HG03103 (cell line): ENCODE results near the gene RBM26.

Experiments
- ATAC-seq: cut with Tn5 transposase; IDR thresholded peaks from one replicate; pipeline ENCODE4 v1.9.1; 2021; ENCODE audit warnings: low read depth; ENCODE audit not compliant: unreplicated experiment

The RBM26 gene

GRCh38 chr13:79405831-79406596 lies at the start of gene RBM26:
Gene RBM26 (minus strand): TSS chr13:79406255. CDS start chr13:79405774, 481 bp downstream.
- ATAC-seq, result peak; percentile 69

GRCh38 chr13:79455331-79455730 lies 49.3 kb upstream of the RBM26 start:
- ATAC-seq, result no peak

GRCh38 chr13:79452239-79452913 lies 46.3 kb upstream of the RBM26 start:
- ATAC-seq, result no peak

GRCh38 chr13:79451500-79451962 lies 45.5 kb upstream of the RBM26 start:
- peak; percentile 99 for ATAC-seq

- no peak for ATAC-seq
Observed at GRCh38 chr13:79450110-79450509, 44.1 kb upstream of the RBM26 start.

- ATAC-seq, result peak; percentile 34
Observed at GRCh38 chr13:79448413-79448812, 42.4 kb upstream of the RBM26 start.

- no peak for ATAC-seq
Observed at GRCh38 chr13:79447741-79448140, 41.7 kb upstream of the RBM26 start.

- ATAC-seq, result no peak
Observed at GRCh38 chr13:79447141-79447540, 41.1 kb upstream of the RBM26 start.

- no peak for ATAC-seq
Observed at GRCh38 chr13:79445968-79446645, 40.1 kb upstream of the RBM26 start.

GRCh38 chr13:79442706-79443105 lies 36.7 kb upstream of the RBM26 start:
- ATAC-seq, result no peak

GRCh38 chr13:79442221-79442620 lies 36.2 kb upstream of the RBM26 start:
- ATAC-seq, result no peak

- no peak for ATAC-seq
Observed at GRCh38 chr13:79440958-79441528, 35.0 kb upstream of the RBM26 start.

GRCh38 chr13:79439275-79439674 lies 33.2 kb upstream of the RBM26 start:
- no peak for ATAC-seq

GRCh38 chr13:79435561-79435990 lies 29.5 kb upstream of the RBM26 start:
- no peak for ATAC-seq

- no peak for ATAC-seq
Observed at GRCh38 chr13:79434556-79434955, 28.5 kb upstream of the RBM26 start.

- no peak for ATAC-seq
Observed at GRCh38 chr13:79432992-79433391, 26.9 kb upstream of the RBM26 start.

- no peak for ATAC-seq
Observed at GRCh38 chr13:79432086-79432485, 26.0 kb upstream of the RBM26 start.

GRCh38 chr13:79429309-79429708 lies 23.3 kb upstream of the RBM26 start:
- no peak for ATAC-seq

GRCh38 chr13:79427883-79428282 lies 21.8 kb upstream of the RBM26 start:
- no peak for ATAC-seq

- ATAC-seq, result no peak
Observed at GRCh38 chr13:79427265-79427664, 21.2 kb upstream of the RBM26 start.
